ACHN (cell line): ENCODE data around the gene ETS1.

ENCODE experiments used
- DNase-seq: peaks from one replicate; pipeline ENCODE4 v3.0.0-alpha.2; 2015
- in situ Hi-C: cut with HindIII; loops from 2 replicates; pipeline ENCODE4 v1.10.0; 2017; ENCODE audit warnings: low sequenced_read_pairs, low pct_ligation_motif_present, low pct_unique_long_range_greater_than_20kb

ETS1 gene

GRCh38 chr11:128579798-128580504 is 7.4 kb downstream of the ETS1 start:
- in situ Hi-C loops: no loop called here
- DNase-seq: no peak

GRCh38 chr11:128576555-128576954 is 10.8 kb downstream of the ETS1 start:
- DNase-seq: no peak
- in situ Hi-C loops: no loop called here

GRCh38 chr11:128575961-128576350 is 11.4 kb downstream of the ETS1 start:
- no peak for DNase-seq
- in situ Hi-C loops: no loop called here

GRCh38 chr11:128575174-128575960 is 12.0 kb downstream of the ETS1 start:
- in situ Hi-C loops: no loop called here
- DNase-seq: no peak

- DNase-seq: no peak
- in situ Hi-C loops: no loop called here
Observed at GRCh38 chr11:128574576-128575011, 12.8 kb downstream of the ETS1 start.

GRCh38 chr11:128573638-128574037 is 13.7 kb downstream of the ETS1 start:
- in situ Hi-C loops: no loop called here
- no peak for DNase-seq

GRCh38 chr11:128572965-128573364 is 14.4 kb downstream of the ETS1 start:
- no peak for DNase-seq
- in situ Hi-C loops: no loop called here

- in situ Hi-C loops: no loop called here
- no peak for DNase-seq
Observed at GRCh38 chr11:128570632-128571031, 16.7 kb downstream of the ETS1 start.

- in situ Hi-C loops: no loop called here
Observed at GRCh38 chr11:128569291-128569690, 18.1 kb downstream of the ETS1 start.

GRCh38 chr11:128568166-128568778 is 19.1 kb downstream of the ETS1 start:
- in situ Hi-C loops: no loop called here
- DNase-seq: no peak

More at GRCh38 chr11:128569291-128569690, 18.1 kb downstream of the ETS1 start:
- no peak for DNase-seq

- no peak for DNase-seq
- in situ Hi-C loops: no loop called here
Observed at GRCh38 chr11:128567130-128567529, 20.2 kb downstream of the ETS1 start.

GRCh38 chr11:128565881-128566280 is 21.5 kb downstream of the ETS1 start:
- in situ Hi-C loops: no loop called here
- no peak for DNase-seq

- in situ Hi-C loops: no loop called here
- DNase-seq: no peak
Observed at GRCh38 chr11:128564642-128565245, 22.6 kb downstream of the ETS1 start.

GRCh38 chr11:128563942-128564641 is 23.3 kb downstream of the ETS1 start:
- in situ Hi-C loops: no loop called here
- no peak for DNase-seq

GRCh38 chr11:128563308-128563707 is 24.1 kb downstream of the ETS1 start:
- in situ Hi-C loops: no loop called here
- DNase-seq: no peak

- in situ Hi-C loops: no loop called here
- DNase-seq: no peak
Observed at GRCh38 chr11:128559496-128560103, 27.8 kb downstream of the ETS1 start.

- peak; percentile 28 for DNase-seq
- in situ Hi-C loops: no loop called here
Observed at GRCh38 chr11:128555606-128556005, 31.8 kb downstream of the ETS1 start.

GRCh38 chr11:128553662-128554362 is 33.5 kb downstream of the ETS1 start:
- peak; percentile 3 for DNase-seq
- in situ Hi-C loops: no loop called here
